Small intestine (tissue), 7 donors: ENCODE results near the gene TTC34. TPM values are rescaled to one million over a fixed set of nuclear protein-coding genes. Genes with fewer than 3 reads are reported as not detected.
"Not testable (repeated sequence)": the region's sequence is repeated elsewhere in the genome, so short reads cannot be mapped to it uniquely, and the experiment has no call there.

Source experiments
- DNase-seq, 2 donors: peaks; one replicate each; pipeline versions ENCODE4 v3.0.0 to v3.0.0-alpha.2; 2013
- FAIRE-seq: peaks from 2 replicates; lab custom pipeline; 2012; peaks lifted over from hg19 to GRCh38; lab: Jason Lieb, UNC
- H3K27ac ChIP-seq, 3 donors: one replicate each; pipeline ENCODE4 v1.5.1; 2013; ENCODE audit warnings: low read length in 2 of 3, mild to moderate bottlenecking in 2 of 3, control low read depth in 1 of 3, inconsistent platforms in 1 of 3, low read depth in 1 of 3, moderate library complexity in 1 of 3
- H3K27me3 ChIP-seq, 3 donors: one replicate each; pipeline ENCODE4 v1.6.1; 2013; ENCODE audit warnings: low read length in 3 of 3, inconsistent platforms in 1 of 3; ENCODE audit not compliant: control insufficient read depth in 3 of 3, insufficient read depth in 3 of 3
- H3K36me3 ChIP-seq, 3 donors: one replicate each; pipeline ENCODE4 v1.6.1; 2013; ENCODE audit warnings: low read length in 3 of 3, inconsistent platforms in 1 of 3, low read depth in 1 of 3, mild to moderate bottlenecking in 1 of 3, moderate library complexity in 1 of 3; ENCODE audit not compliant: control insufficient read depth in 3 of 3, insufficient read depth in 2 of 3
- H3K4me1 ChIP-seq, 3 donors: one replicate each; pipeline ENCODE4 v1.6.1; 2013; ENCODE audit warnings: low read length in 2 of 3, inconsistent platforms in 1 of 3, low read depth in 1 of 3, mild to moderate bottlenecking in 1 of 3, moderate library complexity in 1 of 3; ENCODE audit not compliant: control insufficient read depth in 3 of 3, insufficient read depth in 2 of 3
- H3K4me3 ChIP-seq, 3 donors: one replicate each; pipeline ENCODE4 v1.5.1; 2013; ENCODE audit warnings: low read length in 3 of 3, control low read depth in 1 of 3, inconsistent platforms in 1 of 3, low read depth in 1 of 3, mild to moderate bottlenecking in 1 of 3, moderate library complexity in 1 of 3
- H3K9me3 ChIP-seq, 2 donors: one replicate each; pipeline ENCODE4 v1.6.1; 2013; ENCODE audit warnings: low read depth in 1 of 2, low read length in 1 of 2; ENCODE audit not compliant: control insufficient read depth in 2 of 2, insufficient read depth in 1 of 2
- WGBS, 3 donors: extraction: QIAGEN DNeasy Blood & Tissue Kit; methylation state at CpG; one replicate each; pipeline ENCODE4 v1.1.7; 2013; 5-methylcytosine and 5-hydroxymethylcytosine counted together
- polyA plus RNA-seq, 4 donors: library from polyadenylated mRNA; stranded (reverse) in 3 of 4; unstranded in 1 of 4; fragments of 200-250 nt in 3 of 4; fragments of 120-200 nt in 1 of 4; gene quantifications; one replicate each; pipeline versions ENCODE4 v1.2.1 to v1.2.3, GENCODE V29; 2013
- donor health status: healthy with polysubstance abuse.
- donor health status: control.
- donor health status: control.
- donor health status: Bipolar disorder and iron deficiency.
- donor health status: healthy.

The TTC34 gene
- polyA plus RNA-seq, 4 donors = 0.22 to 1.9 TPM; not detected in 2

- Histone ChIP-seq H3K4me1 (no peaks in the 10 kb centered on the region), H3K36me3 (no peaks in the 10 kb centered on the region), H3K4me3 (no peak overlapping the region), H3K27ac (no peak overlapping the region), H3K9me3 (no peaks in the 10 kb centered on the region), H3K27me3 (peaks cover 0 to 2% (median 0%) of the 10 kb centered on the region in 3 donors)
- no peak for DNase-seq
- FAIRE-seq = no peak
- 55 to 74% (median 64%) methylated on average over 10 to 12 of the region's 12 CpGs for WGBS, 3 donors
Observed at GRCh38 chr1:2800664-2801045, 838 bp downstream of the TTC34 start.

- no peaks in the 10 kb centered on the region for H3K36me3 ChIP-seq
- H3K4me1 ChIP-seq = no peaks in the 10 kb centered on the region
- no peak overlapping the region for H3K27ac ChIP-seq
- no peaks in the 10 kb centered on the region for H3K9me3 ChIP-seq
- DNase-seq (no peak), FAIRE-seq (no peak)
- peaks cover 0 to 2% (median 0%) of the 10 kb centered on the region in 3 donors for H3K27me3 ChIP-seq
- H3K4me3 ChIP-seq = no peak overlapping the region
- 83 to 87% (median 87%) methylated on average over 31 to 49 of the region's 49 CpGs for WGBS, 3 donors
Observed at GRCh38 chr1:2799811-2800663, 1.5 kb downstream of the TTC34 start.

- not testable (repeated sequence) for H3K27ac ChIP-seq, FAIRE-seq, H3K4me1 ChIP-seq, H3K4me3 ChIP-seq, H3K36me3 ChIP-seq, H3K9me3 ChIP-seq, H3K27me3 ChIP-seq, DNase-seq
- 94 to 99% (median 96%) methylated on average over 7 of the region's 7 CpGs for WGBS, 3 donors
Observed at GRCh38 chr1:2798958-2799357, 2.5 kb downstream of the TTC34 start.

- Histone ChIP-seq H3K27me3 (no peaks in the 10 kb centered on the region), H3K36me3 (no peaks in the 10 kb centered on the region), H3K9me3 (peaks cover 0 to 6% of the 10 kb centered on the region in 2 donors), H3K4me1 (no peaks in the 10 kb centered on the region), H3K4me3 (no peak overlapping the region), H3K27ac (no peak overlapping the region)
- 52 to 67% (median 67%) methylated on average over 6 of the region's 6 CpGs for WGBS, 3 donors
- DNase-seq = no peak
- no peak for FAIRE-seq
Observed at GRCh38 chr1:2797741-2798016, 3.8 kb downstream of the TTC34 start.

GRCh38 chr1:2796890-2797740 lies 4.4 kb downstream of the TTC34 start:
- Histone ChIP-seq H3K4me3 (no peak overlapping the region), H3K27me3 (no peaks in the 10 kb centered on the region), H3K9me3 (peaks cover 0 to 10% of the 10 kb centered on the region in 2 donors), H3K27ac (no peak overlapping the region), H3K36me3 (no peaks in the 10 kb centered on the region), H3K4me1 (no peaks in the 10 kb centered on the region)
- DNase-seq (no peak), FAIRE-seq (no peak)
- 49 to 53% (median 50%) methylated on average over 19 of the region's 19 CpGs for WGBS, 3 donors

- Histone ChIP-seq H3K27ac (no peak overlapping the region), H3K27me3 (peaks cover 0 to 6% (median 4%) of the 10 kb centered on the region in 3 donors), H3K9me3 (peaks cover 0 to 18% of the 10 kb centered on the region in 2 donors), H3K36me3 (no peaks in the 10 kb centered on the region), H3K4me1 (no peaks in the 10 kb centered on the region), H3K4me3 (no peak overlapping the region)
- DNase-seq (no peak), FAIRE-seq (no peak)
- 72 to 79% (median 76%) methylated on average over 6 of the region's 6 CpGs for WGBS, 3 donors
Observed at GRCh38 chr1:2795926-2796325, 5.6 kb downstream of the TTC34 start.

GRCh38 chr1:2791027-2791760 lies 10.3 kb downstream of the TTC34 start:
- no peak overlapping the region for H3K4me3 ChIP-seq
- no peaks in the 10 kb centered on the region for H3K36me3 ChIP-seq
- FAIRE-seq (no peak), DNase-seq (no peak)
- H3K4me1 ChIP-seq = no peaks in the 10 kb centered on the region
- peaks cover 5 to 39% (median 21%) of the 10 kb centered on the region in 3 donors for H3K27me3 ChIP-seq
- 71 to 77% (median 75%) methylated on average over 16 to 18 of the region's 18 CpGs for WGBS, 3 donors
- H3K27ac ChIP-seq = no peak overlapping the region
- H3K9me3 ChIP-seq = peaks cover 0 to 18% of the 10 kb centered on the region in 2 donors

GRCh38 chr1:2789986-2790581 lies 11.4 kb downstream of the TTC34 start:
- H3K4me3 ChIP-seq = no peak overlapping the region
- peaks cover 0 to 18% of the 10 kb centered on the region in 2 donors for H3K9me3 ChIP-seq
- H3K36me3 ChIP-seq = no peaks in the 10 kb centered on the region
- H3K27ac ChIP-seq = no peak overlapping the region
- DNase-seq = no peak
- H3K27me3 ChIP-seq = peaks cover 5 to 39% (median 21%) of the 10 kb centered on the region in 3 donors
- WGBS, 3 donors = 20 to 40% (median 35%) methylated on average over 39 to 58 of the region's 58 CpGs
- no peak for FAIRE-seq
- H3K4me1 ChIP-seq = no peaks in the 10 kb centered on the region
